Thyroid gland (tissue), 4 donors: ENCODE measurements around the gene FBXO40. TPM values are rescaled to one million over a fixed set of nuclear protein-coding genes. Genes with fewer than 3 reads are reported as not detected.
"Not testable (repeated sequence)": the region's sequence is repeated elsewhere in the genome, so short reads cannot be mapped to it uniquely, and the experiment has no call there.

ENCODE experiments used
- DNase-seq, 2 donors: peaks; one replicate each; pipeline ENCODE4 v3.0.0-alpha.2; 2019
- H3K27ac ChIP-seq, 3 donors: fragments of 200-600 bp; sonication (generic); 1 replicate in 2 of 3; 2 replicates in 1 of 3; pipeline ENCODE4 v1.5.1; 2016 to 2019; ENCODE audit warnings: mild to moderate bottlenecking in 1 of 3, moderate library complexity in 1 of 3
- H3K27me3 ChIP-seq: fragments of 200-600 bp; sonication (generic); one replicate; pipeline ENCODE4 v1.5.1; 2019
- H3K36me3 ChIP-seq, 2 donors: fragments of 200-600 bp; sonication (generic); one replicate each; pipeline ENCODE4 v1.5.1; 2016 to 2019
- H3K4me1 ChIP-seq, 2 donors: fragments of 200-600 bp; sonication (generic); one replicate each; pipeline ENCODE4 v1.5.1; 2017 to 2019
- H3K4me3 ChIP-seq, 3 donors: fragments of 200-600 bp; sonication (generic); replicated peaks in 1 of 3; 1 replicate in 2 of 3; 2 replicates in 1 of 3; pipeline ENCODE4 v1.5.1; 2016; ENCODE audit warnings: mild to moderate bottlenecking in 1 of 3
- H3K9me3 ChIP-seq: fragments of 200-600 bp; sonication (generic); one replicate; pipeline ENCODE4 v1.5.1; 2017
- CTCF ChIP-seq, 6 experiments: fragments of 200-600 bp in 3 of 6; fragments of 450-650 bp in 3 of 6; sonication (generic) in 3 of 6; IDR thresholded peaks; one replicate each; pipeline ENCODE4 v1.5.1; 2016 to 2019; ENCODE audit warnings: antibody characterized with exemption in 6 of 6, mild to moderate bottlenecking in 2 of 6, inconsistent platforms in 1 of 6, moderate library complexity in 1 of 6
- POLR2A ChIP-seq, 2 donors: fragments of 450-650 bp; IDR thresholded peaks; one replicate each; pipeline ENCODE4 v1.6.1; 2017; ENCODE audit warnings: antibody characterized with exemption in 2 of 2, mild to moderate bottlenecking in 2 of 2, moderate library complexity in 1 of 2
- WGBS, 2 donors: methylation state at CpG; one replicate each; pipeline ENCODE4 v1.1.5; 2017; 5-methylcytosine and 5-hydroxymethylcytosine counted together
- intact Hi-C: fragments of 100-400 bp; cut with DNase I; formaldehyde crosslinking; loops from one replicate; pipeline ENCODE4 v1.15.1; 2023
- total RNA-seq, 4 donors: library from RNA; depleted of rRNA; stranded (reverse); fragments of >200 nt; gene quantifications; one replicate each; pipeline ENCODE4 v1.2.3, GENCODE V29; 2016

FBXO40 gene
- total RNA-seq, 4 donors from 2014 or later: not detected

DNA sequence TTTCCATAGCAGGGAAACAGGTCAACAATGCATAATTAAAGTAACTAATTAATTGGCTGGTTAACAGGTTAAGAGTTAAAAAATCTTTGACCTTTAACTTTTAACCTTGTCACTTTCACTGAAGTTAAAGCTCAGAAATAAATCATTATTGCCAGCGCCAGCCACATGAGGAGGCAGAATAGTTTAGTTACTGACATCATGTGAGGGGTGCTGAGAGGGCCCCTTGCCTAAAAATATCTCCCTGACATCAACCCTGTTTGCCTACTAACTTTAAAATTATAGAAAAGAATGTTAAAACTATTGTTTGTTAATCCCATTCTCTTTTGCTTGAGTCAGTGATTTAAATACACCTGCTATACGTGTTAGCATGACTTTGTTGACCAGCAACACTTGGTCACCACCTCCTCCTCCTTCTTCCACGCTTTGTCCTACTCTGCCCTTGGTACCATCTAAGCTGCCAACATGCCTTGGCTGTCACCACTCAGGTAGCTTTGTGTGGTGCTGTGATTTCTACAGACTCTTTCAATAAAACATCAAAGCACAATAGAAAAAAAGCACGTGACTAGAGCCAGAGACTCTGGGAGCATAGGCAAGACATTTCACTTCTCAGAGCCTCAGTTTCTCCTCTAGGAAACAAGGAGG is 2.7 kb downstream of the FBXO40 start:
- TF ChIP-seq POLR2A (IDR thresholded peaks at IDR 0.05) (no peak), CTCF (IDR thresholded peaks at IDR 0.05) (no peak)
- 88 to 89% methylated on average over 4 of the region's 4 CpGs for WGBS, 2 donors
- intact Hi-C loops: no loop called here

DNA sequence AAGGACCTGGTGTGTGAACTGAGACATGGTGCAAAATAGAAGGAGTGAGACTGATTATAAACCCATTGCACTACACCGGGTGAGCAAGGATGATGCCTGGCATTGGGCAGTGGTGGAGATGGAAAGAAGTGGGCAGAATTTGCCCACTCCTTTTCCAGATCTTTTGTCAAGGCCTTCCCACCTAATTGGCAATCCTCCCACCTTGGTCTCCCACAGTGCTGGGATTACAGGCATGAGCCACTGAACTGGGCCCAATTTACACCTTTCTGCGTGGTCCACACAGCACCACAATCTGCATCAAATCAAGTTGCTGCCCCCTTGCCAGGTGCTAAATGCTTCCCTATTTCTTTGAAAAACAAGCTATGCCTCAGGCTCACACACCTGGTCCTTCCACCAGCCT is 5.4 kb downstream of the FBXO40 start:
- WGBS, 2 donors: 92 to 95% methylated on average over 2 of the region's 2 CpGs
- no peaks in the 10 kb centered on the region for H3K9me3 ChIP-seq
- no peak for TF ChIP-seq POLR2A (IDR thresholded peaks at IDR 0.05)
- H3K27me3 ChIP-seq: no peaks in the 10 kb centered on the region
- DNase-seq: no peak
- H3K4me3 ChIP-seq: no peak overlapping the region
- H3K27ac ChIP-seq: no peak overlapping the region
- no peaks in the 10 kb centered on the region for H3K36me3 ChIP-seq
- H3K4me1 ChIP-seq: peaks cover 0 to 5% of the 10 kb centered on the region in 2 donors
- intact Hi-C loops: no loop called here

More for the DNA sequence above, 2.7 kb downstream of the FBXO40 start:
- no peaks in the 10 kb centered on the region for H3K36me3 ChIP-seq
- H3K4me3 ChIP-seq: no peak overlapping the region
- no peaks in the 10 kb centered on the region for H3K9me3 ChIP-seq
- no peak for DNase-seq
- H3K27me3 ChIP-seq: no peaks in the 10 kb centered on the region
- H3K27ac ChIP-seq: no peak overlapping the region
- no peaks in the 10 kb centered on the region for H3K4me1 ChIP-seq

- H3K36me3 ChIP-seq, intact Hi-C loops, H3K4me3 ChIP-seq, H3K27ac ChIP-seq, H3K4me1 ChIP-seq, H3K9me3 ChIP-seq, H3K27me3 ChIP-seq: not testable (repeated sequence)
- WGBS, 2 donors: 53 to 79% methylated on average over 2 of the region's 2 CpGs
- peak in 1 of 2 donors; percentile 5 for DNase-seq
Observed at GRCh38 chr3:121599900-121600299, 6.7 kb downstream of the FBXO40 start.

DNA sequence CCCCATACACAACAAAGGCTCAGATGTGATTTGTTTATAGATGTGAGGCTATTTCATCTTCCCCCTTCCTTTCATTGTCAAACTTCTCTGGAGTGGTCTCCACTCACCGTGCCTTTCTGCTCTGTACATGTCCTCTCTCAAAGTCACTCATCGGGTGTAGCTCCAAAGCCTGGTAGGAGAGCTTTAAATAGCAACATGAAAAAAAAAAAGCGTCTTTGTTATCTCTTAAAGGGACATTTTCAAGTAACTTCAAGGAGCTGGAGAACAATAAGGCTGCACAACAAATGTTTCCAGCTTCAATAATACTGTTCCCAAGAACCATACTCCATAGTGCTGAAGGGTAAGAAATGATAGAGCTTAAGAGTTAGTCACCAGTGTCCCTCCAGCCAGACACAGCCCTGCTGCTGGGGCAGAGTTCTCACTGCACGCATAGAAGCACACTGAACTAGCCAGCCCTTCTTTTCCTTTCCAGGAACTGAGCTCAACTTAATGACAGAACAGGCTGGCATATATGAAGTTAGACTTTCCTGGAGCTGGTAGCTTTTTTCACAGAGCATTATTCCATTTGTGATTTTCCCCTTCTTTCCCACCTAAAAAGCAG is 8.1 kb downstream of the FBXO40 start:
- 13 to 21% methylated on average over 4 of the region's 4 CpGs for WGBS, 2 donors
- intact Hi-C loops: no loop called here
- no peaks in the 10 kb centered on the region for H3K27me3 ChIP-seq
- H3K4me1 ChIP-seq: peaks cover 0 to 5% of the 10 kb centered on the region in 2 donors
- H3K27ac ChIP-seq: no peak overlapping the region
- TF ChIP-seq POLR2A (IDR thresholded peaks at IDR 0.05) (no peak), CTCF (IDR thresholded peaks at IDR 0.05) (no peak)
- H3K4me3 ChIP-seq: no peak overlapping the region
- no peak for DNase-seq
- no peaks in the 10 kb centered on the region for H3K36me3 ChIP-seq
- no peaks in the 10 kb centered on the region for H3K9me3 ChIP-seq

DNA sequence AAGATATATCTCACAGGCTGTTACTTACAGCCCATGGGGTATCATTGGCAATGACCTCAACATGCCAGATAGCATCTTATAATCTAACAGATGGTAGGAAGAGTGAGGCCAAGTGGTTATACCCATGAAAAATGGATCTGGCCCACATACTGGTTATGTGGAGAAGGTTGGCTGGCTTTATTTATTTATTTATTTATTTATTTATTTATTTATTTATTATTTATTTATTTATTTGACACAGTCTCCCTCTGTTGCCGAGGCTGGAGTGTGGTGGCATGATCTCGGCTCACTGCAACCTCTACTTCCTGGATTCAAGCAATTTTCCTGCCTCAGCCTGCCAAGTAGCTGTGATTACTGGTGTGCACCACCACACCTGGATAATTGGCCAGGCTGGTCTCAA is 11.6 kb downstream of the FBXO40 start:
- H3K36me3 ChIP-seq: no peaks in the 10 kb centered on the region
- no peak overlapping the region for H3K4me3 ChIP-seq
- no peak for DNase-seq
- intact Hi-C loops: no loop called here
- TF ChIP-seq POLR2A (IDR thresholded peaks at IDR 0.05): no peak
- no peak for TF ChIP-seq CTCF (IDR thresholded peaks at IDR 0.05)
- H3K27ac ChIP-seq: no peak overlapping the region
- peaks cover 0 to 5% of the 10 kb centered on the region in 2 donors for H3K4me1 ChIP-seq
- H3K9me3 ChIP-seq: no peaks in the 10 kb centered on the region
- no peaks in the 10 kb centered on the region for H3K27me3 ChIP-seq
- 91 to 97% methylated on average over 2 of the region's 2 CpGs for WGBS, 2 donors

DNA sequence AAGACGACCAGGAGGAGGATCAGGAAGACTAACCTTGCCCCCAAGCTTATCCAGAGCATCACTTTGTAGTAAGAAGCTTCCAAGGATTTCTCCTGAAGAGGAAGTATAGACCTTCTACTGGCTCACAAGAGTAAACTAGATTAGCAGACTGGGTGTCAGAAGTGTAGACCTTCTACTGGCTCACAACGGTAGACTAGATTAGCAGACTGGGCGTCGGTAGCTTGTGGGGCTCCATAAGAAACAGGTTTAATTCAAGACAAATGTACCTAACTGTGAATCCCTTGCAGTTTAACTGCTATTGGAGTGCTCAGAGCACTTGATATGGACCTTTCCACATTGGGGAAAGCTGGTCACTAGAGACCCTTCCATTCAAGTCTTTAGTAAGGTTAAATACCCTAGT is 12.9 kb downstream of the FBXO40 start:
- intact Hi-C loops: no loop called here
- H3K27me3 ChIP-seq: no peaks in the 10 kb centered on the region

More for the DNA sequence above, 12.9 kb downstream of the FBXO40 start:
- Histone ChIP-seq H3K36me3 (no peaks in the 10 kb centered on the region), H3K9me3 (no peaks in the 10 kb centered on the region), H3K27ac (no peak overlapping the region), H3K4me1 (peaks cover 0 to 3% of the 10 kb centered on the region in 2 donors), H3K4me3 (no peak overlapping the region)
- DNase-seq: no peak
- TF ChIP-seq CTCF (IDR thresholded peaks at IDR 0.05) (no peak), POLR2A (IDR thresholded peaks at IDR 0.05) (no peak)
- 83 to 91% methylated on average over 4 of the region's 4 CpGs for WGBS, 2 donors
